Liver (tissue), 3 donors: ENCODE data around the gene HIF3A.

Source experiments
- CTCF ChIP-seq: fragments of 150-350 bp; IDR thresholded peaks from 2 replicates; pipeline ENCODE4 v1.5.1; 2017; ENCODE audit warnings: improper control_type of control experiment, low read depth, low read length; ENCODE audit not compliant: missing input control
- EGR1 ChIP-seq, 2 donors: IDR thresholded peaks; 2 replicates each; pipeline ENCODE4 v1.6.1; 2016 to 2018; ENCODE audit warnings: antibody characterized with exemption in 2 of 2, low read depth in 2 of 2
- JUND ChIP-seq, 2 donors: IDR thresholded peaks; 2 replicates each; pipeline ENCODE4 v1.6.1; 2016; ENCODE audit warnings: antibody characterized with exemption in 2 of 2
- RAD21 ChIP-seq, 2 donors: IDR thresholded peaks; 2 replicates each; pipeline ENCODE4 v1.6.1; 2016; ENCODE audit warnings: antibody characterized with exemption in 2 of 2, mild to moderate bottlenecking in 2 of 2
- RXRA ChIP-seq, 2 donors: IDR thresholded peaks; 2 replicates each; pipeline ENCODE4 v1.6.1; 2017 to 2018; ENCODE audit warnings: antibody characterized with exemption in 2 of 2, mild to moderate bottlenecking in 1 of 2
- TAF1 ChIP-seq: conservative IDR thresholded peaks from 2 replicates; pipeline ENCODE4 v1.6.1; 2016; ENCODE audit warnings: antibody characterized with exemption, mild to moderate bottlenecking
- ZBTB33 ChIP-seq: IDR thresholded peaks from 2 replicates; pipeline ENCODE4 v1.6.1; 2016; ENCODE audit warnings: antibody characterized with exemption
- TF ChIP-seq, protein P1 (sequence below): IDR thresholded peaks from 2 replicates; pipeline ENCODE4 v1.6.1; 2016; ENCODE audit warnings: antibody characterized with exemption
- TF ChIP-seq, protein P2 (sequence below): IDR thresholded peaks from 2 replicates; pipeline ENCODE4 v1.6.1; 2016; ENCODE audit warnings: antibody characterized with exemption
- donor health status: healthy.
- donor health status: healthy.

DNA sequence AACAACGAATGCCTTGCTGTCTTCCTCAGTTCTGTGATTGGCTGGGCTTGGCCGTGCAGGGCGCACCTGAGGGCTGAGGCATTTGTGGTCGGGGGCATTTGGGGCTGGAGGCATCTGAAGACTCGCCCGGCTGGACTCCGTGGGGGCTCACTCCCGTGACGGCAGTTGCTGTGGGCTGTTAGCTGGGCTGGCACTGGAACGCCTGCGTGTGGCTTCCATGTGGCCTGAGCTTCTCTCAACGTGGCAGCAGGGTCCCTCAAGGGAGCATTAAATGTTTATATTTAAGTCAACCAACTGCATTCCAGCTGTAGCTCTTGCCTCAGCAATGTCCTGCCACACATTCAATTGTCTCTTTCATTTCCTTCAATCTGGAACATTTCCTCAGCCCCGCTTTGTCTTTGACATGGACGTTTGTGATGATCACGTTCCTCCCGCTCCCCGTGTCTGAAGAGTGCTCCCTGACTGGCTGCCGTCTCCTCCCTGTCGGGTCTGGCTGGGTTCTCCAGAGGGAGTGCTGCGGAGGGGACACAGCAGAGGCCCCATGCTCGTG is 95.5 kb downstream of the HIF3A start:
- TF ChIP-seq EGR1 (IDR thresholded peaks at IDR 0.05; ENCODE audit: low read depth in 2 of 2) (no peak), CTCF (no peak), TAF1 (no peak), RXRA (IDR thresholded peaks at IDR 0.05) (no peak), ZBTB33 (no peak), RAD21 (IDR thresholded peaks at IDR 0.05) (no peak), JUND (IDR thresholded peaks at IDR 0.05) (no peak)
- TF ChIP-seq, protein P1, sequence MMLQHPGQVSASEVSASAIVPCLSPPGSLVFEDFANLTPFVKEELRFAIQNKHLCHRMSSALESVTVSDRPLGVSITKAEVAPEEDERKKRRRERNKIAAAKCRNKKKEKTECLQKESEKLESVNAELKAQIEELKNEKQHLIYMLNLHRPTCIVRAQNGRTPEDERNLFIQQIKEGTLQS: no peak
- TF ChIP-seq, protein P2, sequence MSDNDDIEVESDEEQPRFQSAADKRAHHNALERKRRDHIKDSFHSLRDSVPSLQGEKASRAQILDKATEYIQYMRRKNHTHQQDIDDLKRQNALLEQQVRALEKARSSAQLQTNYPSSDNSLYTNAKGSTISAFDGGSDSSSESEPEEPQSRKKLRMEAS: no peak
